ENCODE results near the gene KIF6. TPM values are rescaled to one million over a fixed set of nuclear protein-coding genes. Genes with fewer than 3 reads are reported as not detected.

The KIF6 gene
- polyA plus RNA-seq, 3 donors, result not detected

- Histone ChIP-seq H3K36me3 (replicated peaks in 1 of 2; ENCODE audit: control insufficient read depth in 1 of 2, insufficient read depth in 2 of 2, low read length in 2 of 2) (no peaks in the 10 kb centered on the region), H3K4me3 (replicated peaks in 1 of 3; ENCODE audit: low read depth in 2 of 3, low read length in 3 of 3) (no peak overlapping the region), H3K9ac (ENCODE audit: insufficient read depth, low read length, poor library complexity, severe bottlenecking) (no peak overlapping the region), H3K27ac (ENCODE audit: low read depth in 1 of 2, low read length in 2 of 2) (peak overlapping the region; percentile 24 to 27), H3K9me3 (replicated peaks in 1 of 2; ENCODE audit: control insufficient read depth in 1 of 2, insufficient read depth in 1 of 2, low read length in 2 of 2) (no peaks in the 10 kb centered on the region), H4K20me1 (ENCODE audit: insufficient read depth, low read length) (no peaks in the 10 kb centered on the region), H3K4me1 (ENCODE audit: control insufficient read depth in 1 of 2, insufficient read depth in 2 of 2, low read length in 2 of 2) (peaks cover 16% of the 10 kb centered on the region in 2 donors), H3K27me3 (ENCODE audit: control insufficient read depth in 2 of 2, insufficient read depth in 2 of 2, low read length in 2 of 2) (peaks cover 0 to 22% of the 10 kb centered on the region in 2 donors), H2AFZ (ENCODE audit: insufficient read depth, low read depth, low read length, poor library complexity, severe bottlenecking) (peak overlapping the region; percentile 25), H3K79me2 (ENCODE audit: insufficient read depth, low read length) (no peaks in the 10 kb centered on the region), H3K4me2 (replicated peaks; ENCODE audit: extremely low read depth, low read length, poor library complexity, severe bottlenecking) (peak overlapping the region; percentile 5)
- Mint-ChIP-seq H3K27me3 (ENCODE audit: low read depth in 3 of 3) (peaks cover 23 to 29% (median 27%) of the 10 kb centered on the region in 3 donors), H3K4me1 (peaks cover 28% of the 10 kb centered on the region), H3K4me3 (peak overlapping the region in 1 of 2 donors; percentile 36), H3K36me3 (peaks cover 0 to 2% of the 10 kb centered on the region in 2 donors), H3K27ac (peak overlapping the region in 5 of 7 donors; percentile 18 to 89 (median 79)), H3K9me3 (peaks cover 0 to 2% (median 0%) of the 10 kb centered on the region in 7 donors)
- TF ChIP-seq, protein P1, sequence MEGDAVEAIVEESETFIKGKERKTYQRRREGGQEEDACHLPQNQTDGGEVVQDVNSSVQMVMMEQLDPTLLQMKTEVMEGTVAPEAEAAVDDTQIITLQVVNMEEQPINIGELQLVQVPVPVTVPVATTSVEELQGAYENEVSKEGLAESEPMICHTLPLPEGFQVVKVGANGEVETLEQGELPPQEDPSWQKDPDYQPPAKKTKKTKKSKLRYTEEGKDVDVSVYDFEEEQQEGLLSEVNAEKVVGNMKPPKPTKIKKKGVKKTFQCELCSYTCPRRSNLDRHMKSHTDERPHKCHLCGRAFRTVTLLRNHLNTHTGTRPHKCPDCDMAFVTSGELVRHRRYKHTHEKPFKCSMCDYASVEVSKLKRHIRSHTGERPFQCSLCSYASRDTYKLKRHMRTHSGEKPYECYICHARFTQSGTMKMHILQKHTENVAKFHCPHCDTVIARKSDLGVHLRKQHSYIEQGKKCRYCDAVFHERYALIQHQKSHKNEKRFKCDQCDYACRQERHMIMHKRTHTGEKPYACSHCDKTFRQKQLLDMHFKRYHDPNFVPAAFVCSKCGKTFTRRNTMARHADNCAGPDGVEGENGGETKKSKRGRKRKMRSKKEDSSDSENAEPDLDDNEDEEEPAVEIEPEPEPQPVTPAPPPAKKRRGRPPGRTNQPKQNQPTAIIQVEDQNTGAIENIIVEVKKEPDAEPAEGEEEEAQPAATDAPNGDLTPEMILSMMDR (IDR thresholded peaks at IDR 0.05), result no peak
- intact Hi-C loops (cut with micrococcal nuclease), result no loop called here
- DNase-seq, result peak in 1 of 3 donors; percentile 35
- 0% methylated on average over 1 of the region's 3 CpGs for WGBS (ENCODE audit: insufficient coverage)
Measured at GRCh38 chr6:39330476-39330875, 394.7 kb downstream of the KIF6 start.

DNA sequence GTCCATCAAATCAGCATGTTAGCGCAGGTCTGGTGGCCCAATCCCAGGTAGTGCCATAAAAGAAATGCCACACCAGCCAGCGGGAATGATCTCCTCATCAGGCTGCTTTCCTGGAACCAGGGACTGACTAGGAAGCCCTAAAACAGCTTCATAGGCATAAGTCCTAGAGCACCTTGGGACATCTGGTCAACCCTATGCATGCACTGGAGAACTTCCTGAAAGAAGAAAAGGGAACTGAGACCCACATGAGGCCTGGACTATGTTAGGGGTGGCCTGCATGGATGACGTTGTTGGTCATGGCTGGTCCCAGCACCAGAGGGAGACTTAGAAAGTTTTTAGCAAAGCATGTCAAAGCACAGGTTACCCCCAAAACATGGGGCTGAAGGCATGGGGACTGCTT is 395.2 kb downstream of the KIF6 start:
- Histone ChIP-seq H3K4me2 (replicated peaks; ENCODE audit: extremely low read depth, low read length, poor library complexity, severe bottlenecking) (peak overlapping the region; percentile 5), H3K36me3 (replicated peaks in 1 of 2; ENCODE audit: control insufficient read depth in 1 of 2, insufficient read depth in 2 of 2, low read length in 2 of 2) (no peaks in the 10 kb centered on the region), H3K79me2 (ENCODE audit: insufficient read depth, low read length) (no peaks in the 10 kb centered on the region), H3K4me3 (replicated peaks in 1 of 3; ENCODE audit: low read depth in 2 of 3, low read length in 3 of 3) (no peak overlapping the region), H3K9ac (ENCODE audit: insufficient read depth, low read length, poor library complexity, severe bottlenecking) (no peak overlapping the region), H2AFZ (ENCODE audit: insufficient read depth, low read depth, low read length, poor library complexity, severe bottlenecking) (peak overlapping the region; percentile 25), H3K27me3 (ENCODE audit: control insufficient read depth in 2 of 2, insufficient read depth in 2 of 2, low read length in 2 of 2) (peaks cover 0 to 19% of the 10 kb centered on the region in 2 donors), H3K4me1 (ENCODE audit: control insufficient read depth in 1 of 2, insufficient read depth in 2 of 2, low read length in 2 of 2) (peaks cover 13% of the 10 kb centered on the region in 2 donors), H3K27ac (ENCODE audit: low read depth in 1 of 2, low read length in 2 of 2) (peak overlapping the region; percentile 24 to 27), H4K20me1 (ENCODE audit: insufficient read depth, low read length) (no peaks in the 10 kb centered on the region), H3K9me3 (replicated peaks in 1 of 2; ENCODE audit: control insufficient read depth in 1 of 2, insufficient read depth in 1 of 2, low read length in 2 of 2) (no peaks in the 10 kb centered on the region)
- peaks cover 0 to 2% (median 0%) of the 10 kb centered on the region in 7 donors for H3K9me3 Mint-ChIP-seq
- DNase-seq, result peak; percentile 75 to 87 (median 82)
- H3K36me3 Mint-ChIP-seq, result peaks cover 0 to 2% of the 10 kb centered on the region in 2 donors
- WGBS (ENCODE audit: insufficient coverage), result 67% methylated on average over 2 of the region's 3 CpGs
- peaks cover 25% of the 10 kb centered on the region for H3K4me1 Mint-ChIP-seq
- H3K4me3 Mint-ChIP-seq, result peak overlapping the region in 1 of 2 donors; percentile 36
- TF ChIP-seq, protein P1 (IDR thresholded peaks at IDR 0.05), result no peak
- H3K27me3 Mint-ChIP-seq (ENCODE audit: low read depth in 3 of 3), result peaks cover 23 to 31% (median 27%) of the 10 kb centered on the region in 3 donors
- intact Hi-C loops (cut with micrococcal nuclease), result no loop called here
- H3K27ac Mint-ChIP-seq, result peak overlapping the region in 5 of 7 donors; percentile 18 to 89 (median 79)

All from CD14-positive monocyte (primary cell).